A673 (cell line): Measurements from ENCODE around the gene ARHGAP26. TPM values are rescaled to one million over a fixed set of nuclear protein-coding genes. Genes with fewer than 3 reads are reported as not detected.

Source experiments
- BruUV-seq: library from RNA; stranded (reverse); fragments of 400-500 nt; replicated peaks from 2 replicates; lab custom pipeline; 2021; lab: Mats Ljungman, UMichigan
- CTCF ChIA-PET: fragments of 300-600 bp; sonication (Branson Sonifier 250); formaldehyde crosslinking; loops from one replicate; lab custom pipeline; 2022; ENCODE audit warnings: antibody characterized with exemption; lab: Charles Lee
- POLR2A ChIA-PET: fragments of 300-600 bp; sonication (Branson Sonifier 250); formaldehyde crosslinking; loops from one replicate; lab custom pipeline; 2022; ENCODE audit warnings: antibody characterized with exemption; ENCODE audit not compliant: low non-redundant PET; lab: Charles Lee
- DNase-seq: peaks from one replicate; pipeline ENCODE4 v3.0.0-alpha.2; 2015; ENCODE audit warnings: low spot score
- H3K27ac ChIP-seq: fragments of 200-600 bp; sonication (generic); 2 replicates; pipeline ENCODE4 v1.5.1; 2016; ENCODE audit warnings: mixed run types, low read depth, mild to moderate bottlenecking, mixed read lengths, antibody characterized with exemption, low read length; ENCODE audit not compliant: poor library complexity, severe bottlenecking
- H3K27me3 ChIP-seq: fragments of 200-600 bp; sonication (generic); replicated peaks from 2 replicates; pipeline ENCODE4 v1.6.1; 2017; ENCODE audit warnings: mixed run types, low read depth, mild to moderate bottlenecking, mixed read lengths, antibody characterized with exemption, low read length; ENCODE audit not compliant: insufficient read depth, poor library complexity
- H3K36me3 ChIP-seq: fragments of 200-600 bp; sonication (generic); 2 replicates; pipeline ENCODE4 v1.6.1; 2016; ENCODE audit warnings: mixed run types, mild to moderate bottlenecking, mixed read lengths, antibody characterized with exemption, low read length; ENCODE audit not compliant: insufficient read depth, poor library complexity, severe bottlenecking
- H3K4me1 ChIP-seq: fragments of 200-600 bp; sonication (generic); 2 replicates; pipeline ENCODE4 v1.6.1; 2017; ENCODE audit warnings: mixed run types, mild to moderate bottlenecking, mixed read lengths, antibody characterized with exemption, low read length; ENCODE audit not compliant: insufficient read depth, poor library complexity, severe bottlenecking
- H3K4me3 ChIP-seq: fragments of 200-600 bp; sonication (generic); 2 replicates; pipeline ENCODE4 v1.5.1; 2016; ENCODE audit warnings: low read depth, mixed run types, mild to moderate bottlenecking, mixed read lengths, low read length; ENCODE audit not compliant: poor library complexity, severe bottlenecking
- H3K9me3 ChIP-seq: fragments of 200-600 bp; sonication (generic); 2 replicates; pipeline ENCODE4 v1.6.1; 2016; ENCODE audit warnings: mixed run types, low read depth, mild to moderate bottlenecking, mixed read lengths, antibody characterized with exemption, low read length; ENCODE audit not compliant: poor library complexity, severe bottlenecking
- CTCF ChIP-seq: fragments of 300-800, 200-600 bp; sonication (generic); conservative IDR thresholded peaks from 2 replicates; pipeline ENCODE4 v1.5.1; 2017; ENCODE audit warnings: low read depth, mild to moderate bottlenecking, antibody characterized with exemption, low read length, moderate library complexity, mixed read lengths
- EZH2 ChIP-seq: fragments of 200-600 bp; sonication (generic); IDR thresholded peaks from 2 replicates; pipeline ENCODE4 v1.6.1; 2017; ENCODE audit warnings: borderline replicate concordance, low read depth, mild to moderate bottlenecking, mixed read lengths, antibody characterized with exemption, low read length; ENCODE audit not compliant: poor library complexity, severe bottlenecking
- intact Hi-C: fragments of 100-400 bp; cut with micrococcal nuclease; formaldehyde crosslinking; loops from one replicate; pipeline ENCODE4 v1.10.0; 2022; ENCODE audit not compliant: unreplicated experiment
- total RNA-seq: library from RNA; stranded (reverse); gene quantifications from 2 replicates; pipeline ENCODE4 v1.2.3, GENCODE V29; 2021

Gene ARHGAP26
- total RNA-seq, 1 experiment from 2014 or later: 25.5 TPM

GRCh38 chr5:143199161-143199560, 429.0 kb downstream of the ARHGAP26 start:
- Histone ChIP-seq H3K27me3 (no peaks in the 10 kb centered on the region), H3K27ac (no peak overlapping the region), H3K36me3 (no peaks in the 10 kb centered on the region), H3K4me3 (no peak overlapping the region), H3K9me3 (peaks cover 4% of the 10 kb centered on the region), H3K4me1 (no peaks in the 10 kb centered on the region)
- DNase-seq: no peak
- BruUV-seq: no TSS peak
- POLR2A ChIA-PET: no interaction called here
- intact Hi-C loops: no loop called here
- CTCF ChIA-PET: no interaction called here
- TF ChIP-seq CTCF (no peak), EZH2 (no peak)

GRCh38 chr5:143199843-143200242, 429.7 kb downstream of the ARHGAP26 start:
- intact Hi-C loops: no loop called here
- no TSS peak for BruUV-seq
- no peak overlapping the region for H3K27ac ChIP-seq
- POLR2A ChIA-PET: no interaction called here
- H3K27me3 ChIP-seq: no peaks in the 10 kb centered on the region
- DNase-seq: no peak
- no peaks in the 10 kb centered on the region for H3K4me1 ChIP-seq
- no peak overlapping the region for H3K4me3 ChIP-seq
- H3K9me3 ChIP-seq: peaks cover 4% of the 10 kb centered on the region
- TF ChIP-seq CTCF (no peak), EZH2 (no peak)
- no peaks in the 10 kb centered on the region for H3K36me3 ChIP-seq
- CTCF ChIA-PET: no interaction called here

- BruUV-seq: no TSS peak
- no peaks in the 10 kb centered on the region for H3K36me3 ChIP-seq
- H3K27ac ChIP-seq: no peak overlapping the region
- no peak for TF ChIP-seq CTCF
- no peak for TF ChIP-seq EZH2
- POLR2A ChIA-PET: interaction anchor here (0.6 kb wide), 1 partner anchor 1068 kb away, joined by 3 read pairs; no protein-coding TSS in a partner anchor
- H3K27me3 ChIP-seq: no peaks in the 10 kb centered on the region
- no peaks in the 10 kb centered on the region for H3K4me1 ChIP-seq
- intact Hi-C loops: no loop called here
- no peak for DNase-seq
- CTCF ChIA-PET: no interaction called here
- peaks cover 4% of the 10 kb centered on the region for H3K9me3 ChIP-seq
- H3K4me3 ChIP-seq: no peak overlapping the region
These were observed 430.7 kb downstream of the ARHGAP26 start for GRCh38 chr5:143200781-143201398.
